Umbilical cord (tissue), 1 donor: ENCODE data around the gene PRC1. TPM values are rescaled to one million over a fixed set of nuclear protein-coding genes. Genes with fewer than 3 reads are reported as not detected.

Source experiments
- total RNA-seq: library from RNA; depleted of rRNA; stranded (reverse); fragments of >200 nt; gene quantifications from one replicate; pipeline ENCODE4 v1.2.3, GENCODE V29; 2014; ENCODE audit warnings: low replicate concordance; ENCODE audit not compliant: insufficient read depth

Gene PRC1
- total RNA-seq, 1 donor from 2014 or later = 30.1 TPM

Other genes starting within 250 kb of the PRC1 start
- gene FURIN, start 125.9 kb downstream of the PRC1 start, total RNA-seq = 22.9 TPM
- gene FES, start 110.0 kb downstream of the PRC1 start, total RNA-seq = 30.8 TPM
- 41.4 TPM for gene MAN2A2, start 91.2 kb downstream of the PRC1 start, total RNA-seq
- gene HDDC3, start 62.0 kb downstream of the PRC1 start, total RNA-seq = 11.3 TPM
- 56.1 TPM for gene UNC45A, start 59.2 kb downstream of the PRC1 start, total RNA-seq
- 3.9 TPM for gene RCCD1, start 39.7 kb downstream of the PRC1 start, total RNA-seq
- gene VPS33B, start 28.1 kb upstream of the PRC1 start, total RNA-seq = 30.3 TPM
- 2.6 TPM for gene SV2B, start 105.7 kb upstream of the PRC1 start, total RNA-seq